Spleen (tissue), 11 donors: ENCODE measurements around the gene ZFHX2. TPM values are rescaled to one million over a fixed set of nuclear protein-coding genes. Genes with fewer than 3 reads are reported as not detected.

Experiments used
- DNase-seq: peaks from one replicate; pipeline ENCODE4 v3.0.0-alpha.2; 2020
- H3K27ac ChIP-seq, 8 donors: fragments of 200-600 bp; sonication (generic) in 7 of 8; 1 replicate in 4 of 8; 2 replicates in 4 of 8; pipeline versions ENCODE4 v1.5.0 to v1.8.0; 2016 to 2021; ENCODE audit warnings: inconsistent platforms in 4 of 8, mild to moderate bottlenecking in 4 of 8, moderate library complexity in 1 of 8
- H3K27me3 ChIP-seq, 7 donors: fragments of 200-600 bp; sonication (generic) in 6 of 7; replicated peaks in 1 of 7; 1 replicate in 4 of 7; 2 replicates in 3 of 7; pipeline versions ENCODE4 v1.5.0 to v1.8.0; 2016 to 2021; ENCODE audit warnings: inconsistent platforms in 3 of 7, mild to moderate bottlenecking in 1 of 7
- H3K36me3 ChIP-seq, 6 donors: fragments of 200-600 bp; sonication (generic) in 5 of 6; 1 replicate in 4 of 6; 2 replicates in 2 of 6; pipeline versions ENCODE4 v1.5.0 to v1.8.0; 2016 to 2021; ENCODE audit warnings: inconsistent platforms in 2 of 6
- H3K4me1 ChIP-seq, 6 donors: fragments of 200-600 bp; sonication (generic) in 5 of 6; 1 replicate in 3 of 6; 2 replicates in 3 of 6; pipeline versions ENCODE4 v1.5.0 to v1.8.0; 2016 to 2021; ENCODE audit warnings: inconsistent platforms in 3 of 6
- H3K4me3 ChIP-seq, 8 donors: fragments of 200-600 bp; sonication (generic) in 7 of 8; 1 replicate in 4 of 8; 2 replicates in 4 of 8; pipeline versions ENCODE4 v1.5.0 to v1.8.0; 2016 to 2021; ENCODE audit warnings: inconsistent platforms in 4 of 8, mild to moderate bottlenecking in 4 of 8, moderate library complexity in 2 of 8
- H3K9me3 ChIP-seq, 8 donors: fragments of 200-600 bp; sonication (generic) in 7 of 8; 1 replicate in 4 of 8; 2 replicates in 4 of 8; pipeline versions ENCODE4 v1.5.0 to v1.8.0; 2016 to 2021; ENCODE audit warnings: inconsistent platforms in 4 of 8
- CTCF ChIP-seq, 11 experiments: fragments of 200-600 bp in 7 of 11; fragments of 450-650 bp in 4 of 11; sonication (generic) in 4 of 11; IDR thresholded peaks in 8 of 11; conservative IDR thresholded peaks in 3 of 11; 1 replicate in 7 of 11; 2 replicates in 4 of 11; pipeline versions ENCODE4 v1.4.0 to v1.8.0; 2016 to 2021; ENCODE audit warnings: antibody characterized with exemption in 11 of 11, inconsistent platforms in 4 of 11, mild to moderate bottlenecking in 1 of 11
- POLR2A ChIP-seq, 3 donors: fragments of 450-650 bp; IDR thresholded peaks; one replicate each; pipeline ENCODE4 v1.5.1; 2017; ENCODE audit warnings: antibody characterized with exemption in 3 of 3, mild to moderate bottlenecking in 1 of 3
- POLR2AphosphoS5 ChIP-seq, 3 donors: sonication (generic); formaldehyde crosslinking; IDR thresholded peaks; one replicate each; pipeline ENCODE4 v1.5.1; 2017; ENCODE audit warnings: antibody characterized with exemption in 3 of 3
- WGBS, 5 donors: extraction: QIAGEN DNeasy Blood & Tissue Kit in 3 of 5; methylation state at CpG; one replicate each; pipeline versions ENCODE4 v1.1.5 to v1.1.7; 2013 to 2018; 5-methylcytosine and 5-hydroxymethylcytosine counted together
- intact Hi-C: fragments of 100-400 bp; cut with DNase I; formaldehyde crosslinking; loops from one replicate; pipeline ENCODE4 v1.15.0; 2023; ENCODE audit warnings: low total_unique reads
- polyA plus RNA-seq, 3 donors: library from polyadenylated mRNA; stranded (reverse); fragments of 200-250 nt; gene quantifications; one replicate each; pipeline ENCODE4 v1.2.1, GENCODE V29; 2013
- total RNA-seq, 7 donors: library from RNA; depleted of rRNA in 3 of 7; stranded (reverse); fragments of >200 nt in 3 of 7; fragmentation: NEBNext Ultra II Directional in 4 of 7; extraction: Animal tissue kit (Norgen Biotek cat#: 25700) in 4 of 7; gene quantifications; one replicate each; pipeline versions ENCODE4 v1.1.0 to v1.2.1, GENCODE V29; 2016 to 2021
- donor health status: healthy with polysubstance abuse.
- donor health status: DM: no; HTN: no; CAD: no; lungs with moderate emphysema.
- donor health status: DM: no; HTN: no; CAD: no.
- donor health status: Bipolar disorder and iron deficiency.
- donor health status: healthy.
- donor health status: DM: no; HTN: no; CAD: no.
- donor health status: DM: yes; HTN: yes; CAD: no.

ZFHX2 gene
- total and polyA plus RNA-seq, 10 donors, result 0.09 to 2.9 (median 1.0) TPM

GRCh38 chr14:23529016-23529415, 22.5 kb downstream of the ZFHX2 start:
- TF ChIP-seq POLR2A (IDR thresholded peaks at IDR 0.05) (no peak), POLR2AphosphoS5 (IDR thresholded peaks at IDR 0.05) (no peak), CTCF (IDR thresholded peaks at IDR 0.05 in 8 of 11, conservative IDR thresholded peaks at IDR 0.05 in 3 of 11) (no peak)
- WGBS, 5 donors, result 74 to 81% (median 77%) methylated on average over 3 of the region's 3 CpGs
- Histone ChIP-seq H3K27me3 (no peaks in the 10 kb centered on the region), H3K9me3 (no peaks in the 10 kb centered on the region), H3K4me3 (no peak overlapping the region), H3K4me1 (peaks cover 0 to 20% (median 2%) of the 10 kb centered on the region in 6 donors), H3K27ac (peak overlapping the region in 4 of 8 donors; percentile 15 to 71 (median 43)), H3K36me3 (peaks cover 0 to 27% (median 0%) of the 10 kb centered on the region in 6 donors)
- DNase-seq, result peak; percentile 32
- intact Hi-C loops, result no loop called here

- Histone ChIP-seq H3K36me3 (peaks cover 0 to 23% (median 0%) of the 10 kb centered on the region in 6 donors), H3K27me3 (no peaks in the 10 kb centered on the region), H3K4me1 (peaks cover 0 to 20% (median 2%) of the 10 kb centered on the region in 6 donors), H3K27ac (peak overlapping the region in 4 of 8 donors; percentile 15 to 71 (median 43)), H3K4me3 (no peak overlapping the region), H3K9me3 (no peaks in the 10 kb centered on the region)
- DNase-seq, result peak; percentile 43
- intact Hi-C loops, result no loop called here
- TF ChIP-seq POLR2AphosphoS5 (IDR thresholded peaks at IDR 0.05) (no peak), CTCF (IDR thresholded peaks at IDR 0.05 in 8 of 11, conservative IDR thresholded peaks at IDR 0.05 in 3 of 11) (no peak), POLR2A (IDR thresholded peaks at IDR 0.05) (no peak)
- WGBS, 5 donors, result 77 to 92% (median 84%) methylated on average over 1 of the region's 1 CpG
Measured at GRCh38 chr14:23528555-23528954, 23.0 kb downstream of the ZFHX2 start.

DNA sequence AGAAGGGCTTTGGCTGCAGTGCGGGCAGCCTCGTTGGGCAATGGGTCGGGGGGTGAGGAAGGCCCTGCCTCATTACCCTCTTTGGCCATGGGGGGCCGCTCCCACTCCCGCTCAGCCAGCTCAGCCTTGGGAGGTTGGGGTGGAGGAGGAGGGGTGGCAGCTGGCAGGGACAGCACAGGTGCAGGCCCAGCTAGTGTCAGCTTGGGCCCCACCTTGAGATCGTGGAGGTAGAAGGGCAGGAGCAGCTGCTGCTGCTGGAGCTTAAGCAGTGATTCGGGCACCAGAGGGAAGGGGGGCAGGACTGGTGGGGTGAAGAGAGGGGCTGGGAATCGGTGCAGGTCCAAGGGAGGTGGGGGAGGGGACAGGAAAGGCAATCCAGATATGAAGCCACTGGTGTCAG, 26.0 kb downstream of the ZFHX2 start:
- Histone ChIP-seq H3K27ac (no peak overlapping the region), H3K36me3 (peaks cover 0 to 18% (median 0%) of the 10 kb centered on the region in 6 donors), H3K4me1 (peaks cover 0 to 13% (median under 1%) of the 10 kb centered on the region in 6 donors), H3K27me3 (no peaks in the 10 kb centered on the region), H3K9me3 (no peaks in the 10 kb centered on the region), H3K4me3 (no peak overlapping the region)
- TF ChIP-seq POLR2A (IDR thresholded peaks at IDR 0.05), result no peak
- no peak for TF ChIP-seq POLR2AphosphoS5 (IDR thresholded peaks at IDR 0.05)
- TF ChIP-seq CTCF (IDR thresholded peaks at IDR 0.05 in 8 of 11, conservative IDR thresholded peaks at IDR 0.05 in 3 of 11), result no peak
- 69 to 91% (median 85%) methylated on average over 8 of the region's 8 CpGs for WGBS, 5 donors
- intact Hi-C loops, result no loop called here
- DNase-seq, result no peak

DNA sequence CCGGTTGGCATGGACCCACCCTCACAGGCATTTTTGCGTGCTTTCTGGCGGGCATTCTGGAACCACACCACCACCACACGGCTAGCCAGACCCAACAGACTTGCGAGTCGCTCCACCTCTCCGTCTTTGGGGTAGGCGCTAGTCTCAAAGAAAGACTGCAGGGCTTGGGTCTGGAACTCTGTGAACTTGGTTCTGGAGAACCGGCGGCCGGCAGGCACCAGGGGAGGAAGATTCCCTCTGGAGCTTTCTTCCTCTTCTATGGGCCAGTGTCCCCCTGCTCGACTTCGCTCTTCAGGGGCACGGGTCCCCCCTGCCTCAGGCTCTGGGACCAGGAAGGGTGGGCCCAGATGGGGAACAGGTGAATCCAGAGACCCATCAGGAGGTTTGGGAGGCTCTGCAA, 26.6 kb downstream of the ZFHX2 start:
- WGBS, 5 donors, result 91 to 98% (median 93%) methylated on average over 11 to 14 of the region's 14 CpGs
- intact Hi-C loops, result no loop called here
- no peak for DNase-seq
- Histone ChIP-seq H3K4me3 (no peak overlapping the region), H3K27ac (no peak overlapping the region), H3K4me1 (peaks cover 0 to 6% (median 0%) of the 10 kb centered on the region in 6 donors), H3K36me3 (peaks cover 0 to 18% (median 0%) of the 10 kb centered on the region in 6 donors), H3K27me3 (no peaks in the 10 kb centered on the region), H3K9me3 (no peaks in the 10 kb centered on the region)
- TF ChIP-seq CTCF (IDR thresholded peaks at IDR 0.05 in 8 of 11, conservative IDR thresholded peaks at IDR 0.05 in 3 of 11), result no peak
- no peak for TF ChIP-seq POLR2A (IDR thresholded peaks at IDR 0.05)
- no peak for TF ChIP-seq POLR2AphosphoS5 (IDR thresholded peaks at IDR 0.05)
